Stimulated activated CD8-positive, alpha-beta memory T cell treated with anti-CD3 and anti-CD28 coated beads, Interleukin-12 subunit alpha, Interleukin-12 subunit beta, amount 100 ng/mL, for 24 hours (primary cell): ENCODE results near the gene CEP290.
A peak's percentile ranks its signal among the peaks of the same experiment; 100 is the strongest.

Experiments used
- DNase-seq: peaks from one replicate; pipeline ENCODE4 v3.0.0-alpha.2; 2020; ENCODE audit errors: extremely low read depth

Gene CEP290

DNA sequence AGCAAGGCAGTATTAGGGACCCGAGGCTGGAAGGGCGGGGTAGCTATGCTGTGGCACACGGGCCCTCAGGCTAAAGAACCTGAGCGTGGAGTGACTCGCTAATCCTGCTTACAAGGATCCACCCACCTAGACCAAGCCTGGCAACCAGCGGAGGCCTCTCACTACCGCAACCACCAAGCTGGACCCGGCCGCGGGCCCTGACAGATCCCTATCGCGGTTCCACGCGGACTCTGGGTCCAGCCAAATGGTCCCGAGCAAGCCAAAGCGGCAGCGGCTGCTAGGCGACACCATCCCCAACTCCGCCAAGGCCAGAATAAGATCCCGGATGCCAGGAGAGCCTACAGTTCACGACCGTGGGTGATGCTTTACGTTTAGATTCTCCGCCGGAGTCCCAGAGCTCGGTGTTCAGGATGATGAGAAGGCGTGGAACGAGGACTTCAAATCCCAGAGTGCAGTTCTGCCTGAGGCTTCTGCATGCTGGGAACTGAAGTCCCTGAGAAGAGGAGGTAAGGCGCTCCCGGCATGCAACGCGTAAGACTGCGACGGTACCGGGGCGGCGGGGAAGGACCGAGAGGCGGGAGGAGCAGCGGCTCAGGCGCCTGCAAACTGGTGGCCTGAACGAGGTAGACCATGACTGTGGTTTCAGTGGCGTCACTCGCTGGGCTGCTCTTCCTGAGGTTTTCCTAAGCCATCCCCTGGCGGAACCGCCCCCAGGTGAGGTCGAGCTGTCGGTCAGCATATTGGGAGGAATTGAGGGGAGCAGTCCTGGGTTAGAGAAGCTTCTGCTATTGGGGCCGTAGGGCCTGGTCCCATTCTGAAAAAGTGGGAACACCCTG lies at the start of gene CEP290, which contains the start of gene TMTC3:
Gene CEP290 (minus strand): TSS at position 315 of the 836 bp plus-strand sequence. CDS start 781 bp downstream, outside the sequence.
Gene TMTC3 (plus strand): TSS at position 534 of the 836 bp plus-strand sequence. CDS start 6,009 bp downstream, outside the sequence.
- peak; percentile 77 for DNase-seq

DNA sequence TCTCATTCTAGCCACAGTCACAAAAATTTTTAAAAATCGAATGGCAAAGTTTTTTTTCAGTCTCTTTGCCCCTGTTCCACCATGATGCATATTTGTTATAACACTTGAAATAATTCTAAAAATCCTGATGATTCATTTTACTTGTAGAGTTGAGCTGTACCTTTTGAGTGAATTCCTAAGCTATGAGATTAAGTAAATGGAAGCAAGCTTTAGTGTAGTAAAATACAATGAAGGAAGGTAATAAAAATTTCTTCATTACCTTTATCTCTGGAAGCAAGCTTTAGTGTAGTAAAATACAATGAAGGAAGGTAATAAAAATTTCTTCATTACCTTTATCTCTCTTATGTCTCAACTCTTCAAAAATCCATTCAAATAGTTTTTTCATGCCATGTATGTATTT lies 46.3 kb upstream of the CEP290 start:
- DNase-seq = no peak

DNA sequence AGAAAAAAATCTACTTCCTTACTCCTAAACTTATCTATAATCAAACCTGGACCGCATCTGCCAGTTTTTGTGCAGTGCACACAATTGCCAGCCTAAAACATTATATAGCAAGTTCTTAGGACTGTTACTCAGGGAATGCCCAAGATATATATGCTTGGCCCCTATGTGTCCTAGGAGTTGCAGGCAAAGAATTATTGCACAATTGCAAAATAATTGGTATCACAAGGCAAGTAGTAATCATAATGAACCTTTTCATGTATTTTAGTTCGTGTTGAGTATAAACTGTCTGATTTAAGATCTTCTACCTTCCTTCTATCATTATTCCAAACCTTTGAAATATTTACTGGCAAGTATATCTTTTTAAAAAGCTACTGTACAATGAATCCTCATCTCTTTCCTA lies 45.7 kb upstream of the CEP290 start:
- no peak for DNase-seq

DNA sequence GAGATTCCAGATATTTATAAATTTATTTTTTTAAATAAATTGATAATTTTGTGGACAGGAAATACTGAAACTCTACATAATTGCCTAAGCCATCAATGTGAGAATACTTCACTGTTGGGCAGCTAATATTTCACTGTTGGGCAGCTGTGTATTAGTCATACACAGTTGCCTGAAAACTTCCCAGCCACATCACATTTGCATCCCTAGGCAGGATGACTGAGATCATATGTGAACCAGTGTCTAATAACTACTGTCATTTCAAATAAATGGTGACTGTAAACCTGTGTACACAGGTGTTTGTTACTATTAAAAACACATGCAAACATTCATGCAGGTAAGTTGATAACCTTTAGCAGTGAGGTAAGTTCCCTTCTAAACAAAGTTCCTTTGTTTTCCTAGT lies 44.1 kb upstream of the CEP290 start:
- no peak for DNase-seq

DNA sequence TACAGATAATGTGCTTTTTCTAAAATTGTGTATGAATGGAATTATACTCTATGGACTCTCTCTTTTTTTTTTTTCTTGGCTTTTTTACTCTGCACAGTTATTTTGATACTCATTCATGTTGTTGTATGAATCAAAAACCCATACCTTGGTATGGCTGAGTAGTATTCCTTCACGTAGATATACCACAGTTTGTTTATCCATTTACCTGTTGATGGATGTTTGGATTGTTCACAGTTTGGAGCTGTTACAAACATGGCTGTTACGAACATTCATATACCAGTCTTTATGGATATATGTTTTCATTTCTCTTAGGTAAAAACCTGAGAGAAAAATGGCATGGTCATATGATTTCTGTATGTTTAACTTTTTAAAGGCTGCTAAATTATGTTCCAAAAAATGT lies 43.4 kb upstream of the CEP290 start:
- DNase-seq = no peak

GRCh38 chr12:88184196-88184595 lies 42.3 kb upstream of the CEP290 start:
- no peak for DNase-seq

DNA sequence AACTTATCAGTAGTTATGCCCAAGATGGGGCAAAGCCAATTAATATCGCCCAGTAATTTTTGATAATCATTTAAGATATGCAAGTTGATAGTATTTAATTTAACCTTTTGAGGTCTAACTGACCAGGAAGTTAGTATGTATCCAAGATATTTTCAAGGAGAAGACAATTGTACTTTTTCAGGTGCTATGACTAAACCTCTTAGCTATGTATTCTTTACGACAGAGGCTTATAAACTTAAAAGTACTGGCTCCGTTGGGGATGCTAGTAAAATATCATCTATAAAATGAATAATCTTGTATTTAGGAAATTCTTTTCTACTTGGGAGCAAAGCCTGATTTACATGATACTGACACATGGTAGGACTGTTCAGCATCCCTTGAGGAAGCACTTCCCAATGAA lies 40.5 kb upstream of the CEP290 start:
- DNase-seq = no peak

- DNase-seq = no peak
These were observed 40.0 kb upstream of the CEP290 start for GRCh38 chr12:88181881-88182280.

GRCh38 chr12:88179436-88180014 lies 37.6 kb upstream of the CEP290 start:
- no peak for DNase-seq

- DNase-seq = no peak
These were observed 33.7 kb upstream of the CEP290 start for GRCh38 chr12:88175544-88175943.

DNA sequence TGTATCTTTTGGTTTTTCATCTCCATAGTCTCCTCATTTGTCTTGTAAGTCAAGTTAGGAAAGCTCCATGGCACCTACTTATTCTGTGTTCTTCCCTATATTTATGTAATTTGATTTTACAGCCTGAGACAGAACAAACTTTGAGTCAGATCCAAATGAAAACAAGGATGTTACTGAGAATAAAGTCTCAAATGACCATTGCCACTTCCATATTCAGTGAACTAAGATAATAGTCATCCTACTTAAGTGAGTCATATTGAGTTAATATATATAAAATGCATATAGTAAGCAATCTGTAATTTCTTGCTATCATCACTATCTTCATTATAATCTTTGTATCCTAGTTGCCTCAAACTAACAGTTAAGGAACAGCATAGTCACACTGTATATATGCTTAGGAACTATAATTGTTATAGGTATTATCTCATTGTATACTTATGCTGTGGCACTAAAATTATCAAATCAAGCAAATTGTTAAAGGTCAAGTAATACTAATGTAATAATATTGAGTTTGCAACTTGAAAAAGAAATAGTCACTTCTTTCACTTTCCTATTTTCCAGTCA lies 31.0 kb upstream of the CEP290 start:
- DNase-seq = no peak

- DNase-seq = no peak
These were observed 25.5 kb upstream of the CEP290 start for GRCh38 chr12:88167384-88167783.

- DNase-seq = no peak
These were observed 24.3 kb upstream of the CEP290 start for GRCh38 chr12:88166179-88166578.

DNA sequence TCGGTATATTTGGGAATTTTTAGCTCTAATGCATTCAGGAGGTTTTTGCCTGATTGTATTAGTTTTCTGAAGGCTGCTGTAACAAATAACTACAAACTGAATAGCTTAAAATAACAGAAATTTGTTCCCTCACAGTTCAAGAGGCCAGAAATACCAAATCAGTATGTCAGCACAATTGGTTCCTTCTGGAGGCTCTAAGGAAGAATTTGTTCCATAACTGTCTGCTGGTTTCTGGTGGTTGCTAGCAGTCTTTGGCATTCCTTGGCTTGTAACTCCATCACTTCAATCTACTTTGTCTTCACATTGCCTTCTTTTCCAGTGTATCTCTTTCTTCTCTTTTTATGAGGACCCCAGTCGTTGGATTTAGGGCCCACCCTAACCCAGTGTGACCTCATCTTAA lies 21.5 kb upstream of the CEP290 start:
- DNase-seq = no peak

DNA sequence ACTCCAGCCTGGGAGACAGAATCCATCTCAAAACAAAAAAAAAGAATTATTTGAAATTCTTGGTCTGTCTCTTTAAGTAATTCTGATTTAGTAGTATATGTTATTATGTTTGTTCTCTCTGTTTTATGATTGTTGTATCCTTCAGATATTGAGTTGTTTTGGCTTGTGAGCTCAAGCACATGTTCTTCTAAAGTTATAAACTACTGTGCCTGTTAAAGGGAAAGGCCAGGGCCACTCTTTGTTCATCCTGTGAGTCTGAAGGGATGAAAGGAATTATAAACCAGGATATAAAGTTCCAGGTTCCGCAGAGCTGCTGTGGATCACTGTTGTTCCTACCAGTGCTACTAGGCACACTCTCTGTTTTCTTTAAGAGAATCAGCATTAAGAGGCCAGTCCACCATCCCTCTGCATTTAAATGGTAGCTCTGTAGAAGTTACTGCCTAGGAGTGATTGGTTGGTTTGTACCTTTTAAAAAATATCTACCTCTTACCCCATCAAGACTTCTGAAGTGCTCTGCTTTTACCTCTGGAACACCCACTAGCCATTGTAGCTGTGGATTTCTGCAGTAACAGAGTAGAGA lies 14.3 kb upstream of the CEP290 start:
- no peak for DNase-seq

DNA sequence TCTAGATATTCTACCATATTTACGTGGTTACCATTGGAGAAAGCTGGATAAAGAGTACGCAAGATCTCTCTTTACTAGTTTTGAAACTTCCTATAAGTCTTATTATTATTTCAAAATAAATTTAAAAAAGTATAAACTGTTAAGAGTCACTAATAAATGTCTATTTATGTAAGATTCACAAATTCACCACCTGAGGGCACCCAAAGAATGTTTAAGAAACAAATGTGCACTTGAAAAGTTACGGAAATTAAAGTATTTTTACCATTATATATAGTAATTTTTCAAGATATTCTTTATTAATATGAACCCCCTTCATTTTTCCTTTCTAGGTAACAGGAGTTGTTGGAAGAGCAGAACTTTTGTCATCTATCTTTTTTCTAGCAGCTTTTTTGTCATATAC lies 12.1 kb upstream of the CEP290 start:
- DNase-seq = no peak

DNA sequence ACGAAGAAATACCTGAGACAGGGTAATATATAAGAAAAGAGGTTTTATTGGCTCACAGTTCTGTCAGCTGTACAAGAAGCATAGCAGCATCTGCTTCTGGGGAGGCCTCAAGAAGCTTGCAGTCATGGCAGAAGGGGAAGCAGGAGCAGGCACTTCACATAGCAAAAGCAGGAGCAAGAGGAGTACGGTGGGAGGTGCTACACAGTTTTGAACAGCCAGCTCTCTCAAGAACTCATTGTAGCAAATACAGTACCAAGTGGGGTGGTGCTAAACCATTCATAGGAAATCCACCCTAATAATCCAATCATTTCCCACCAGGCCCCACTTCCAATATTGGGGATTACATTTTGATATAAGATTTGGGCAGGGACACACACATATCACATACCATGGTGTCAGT lies 8.2 kb upstream of the CEP290 start:
- no peak for DNase-seq

DNA sequence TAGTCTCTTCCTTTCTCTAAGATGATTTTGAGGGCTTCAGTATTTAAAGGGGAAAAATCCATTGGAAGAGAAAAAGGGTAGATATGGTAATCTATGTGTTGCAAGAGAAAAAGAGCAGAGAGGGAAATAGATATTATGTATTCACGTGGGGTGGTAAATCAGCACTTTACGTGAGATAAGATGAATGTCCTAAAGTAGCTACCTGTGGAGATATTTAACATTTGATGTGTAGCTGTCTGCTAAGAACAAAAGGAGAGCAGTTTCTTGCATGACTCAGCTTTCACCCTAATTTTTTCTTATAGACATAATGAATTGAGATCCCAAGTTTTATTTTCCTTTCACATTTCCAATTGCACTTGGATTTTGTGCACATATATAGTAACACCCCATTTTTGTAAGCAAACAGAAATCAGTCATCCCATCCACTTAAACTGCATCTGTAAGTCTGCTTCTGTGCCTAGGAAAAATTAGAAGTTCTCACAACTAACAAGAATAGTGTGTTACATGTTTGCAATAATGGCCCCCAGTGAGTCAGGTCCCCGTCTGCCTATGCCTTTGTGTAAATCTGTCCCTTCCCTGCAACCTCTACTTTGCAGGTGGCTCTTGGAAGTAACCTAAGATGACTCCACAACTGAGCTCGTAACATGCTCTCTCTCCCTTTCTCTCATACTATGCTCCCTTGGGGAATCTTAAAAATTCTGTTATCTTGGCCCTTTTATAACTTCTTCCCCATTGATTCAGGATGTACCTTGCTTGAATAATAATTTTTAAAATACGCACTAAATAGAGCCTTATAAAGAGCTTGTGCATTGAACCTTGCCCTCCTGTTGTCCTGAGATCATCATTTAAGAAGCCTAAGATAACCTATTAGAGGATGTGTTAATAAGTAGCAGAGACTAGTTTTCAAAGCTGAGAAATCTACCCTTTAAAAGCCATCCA lies 3.9 kb upstream of the CEP290 start:
- no peak for DNase-seq

DNA sequence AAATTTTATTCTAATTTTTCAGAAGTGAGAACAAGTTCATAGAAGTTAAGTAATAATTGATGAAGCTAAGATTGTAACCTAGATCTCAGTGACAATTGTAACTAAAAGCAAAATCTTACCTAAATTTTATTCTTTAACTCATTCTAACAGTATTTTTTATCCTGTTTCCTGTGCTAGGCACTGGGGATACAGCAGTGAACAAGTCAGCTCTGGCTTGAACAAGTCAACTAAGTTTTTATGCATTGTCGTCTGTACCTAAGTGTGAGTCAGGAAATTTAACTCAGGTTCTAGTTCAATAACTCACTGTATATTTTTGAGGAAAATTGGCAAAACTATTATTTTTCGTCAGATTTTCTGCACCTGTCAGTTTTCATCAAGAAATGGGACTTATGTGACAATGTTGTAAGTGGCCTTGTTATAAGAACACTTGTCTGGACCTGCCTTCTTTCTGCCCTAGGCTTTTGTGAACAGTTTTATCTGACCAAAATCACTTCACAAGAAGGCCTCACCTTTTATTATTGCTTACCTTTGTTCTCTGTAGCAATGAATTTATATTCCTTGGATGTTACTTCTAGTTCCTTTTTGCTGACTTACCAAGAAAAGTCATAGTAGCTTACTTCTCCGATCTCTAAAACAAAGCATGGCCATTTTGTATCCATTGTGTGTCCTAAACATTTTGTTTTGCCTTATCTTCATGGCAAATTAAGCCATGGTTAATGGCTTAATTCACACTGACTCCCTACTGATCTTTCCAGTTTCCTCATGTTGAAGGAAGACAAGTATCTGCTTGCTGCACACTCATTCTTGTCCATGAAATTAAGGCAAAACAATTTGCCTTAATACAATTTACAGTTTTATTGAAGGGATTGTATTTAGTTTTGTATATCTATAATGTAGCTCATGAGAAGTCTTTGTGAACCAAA lies 2.9 kb upstream of the CEP290 start:
- no peak for DNase-seq

GRCh38 chr12:88144037-88144436 lies 2.1 kb upstream of the CEP290 start:
- no peak for DNase-seq

- no peak for DNase-seq
These were observed 713 bp upstream of the CEP290 start for GRCh38 chr12:88142610-88142991.
